Progenitor cell of endocrine pancreas (in vitro differentiated cells): ENCODE results near the gene TRPM1. TPM values are rescaled to one million over a fixed set of nuclear protein-coding genes. Genes with fewer than 3 reads are reported as not detected.
A peak's percentile ranks its signal among the peaks of the same experiment; 100 is the strongest.

Source experiments
- DNase-seq: peaks from one replicate; pipeline ENCODE4 v3.0.0; 2021; ENCODE audit warnings: low spot score; ENCODE audit not compliant: unreplicated experiment
- H3K27ac Mint-ChIP-seq: 2 replicates; pipeline ENCODE4 v1.8.0; 2021; ENCODE audit warnings: mild to moderate bottlenecking, moderate library complexity, mixed read lengths
- H3K27me3 Mint-ChIP-seq: 2 replicates; pipeline ENCODE4 v1.8.0; 2021; ENCODE audit warnings: mixed read lengths
- H3K36me3 Mint-ChIP-seq: 2 replicates; pipeline ENCODE4 v1.8.0; 2022; ENCODE audit warnings: mixed read lengths; ENCODE audit not compliant: insufficient read depth
- H3K4me1 Mint-ChIP-seq: 2 replicates; pipeline ENCODE4 v1.8.0; 2021; ENCODE audit warnings: low read depth, mixed read lengths
- H3K4me3 Mint-ChIP-seq: 2 replicates; pipeline ENCODE4 v1.8.0; 2021; ENCODE audit warnings: low read depth, mild to moderate bottlenecking, moderate library complexity, mixed read lengths
- H3K9me3 Mint-ChIP-seq: 2 replicates; pipeline ENCODE4 v1.8.0; 2021; ENCODE audit warnings: low read depth, mixed read lengths
- CTCF ChIP-seq: fragments of 200-600 bp; sonication (generic); IDR thresholded peaks from one replicate; pipeline ENCODE4 v1.5.0; 2021; ENCODE audit warnings: antibody characterized with exemption, mild to moderate bottlenecking; ENCODE audit not compliant: unreplicated experiment
- total RNA-seq: library from RNA; stranded (reverse); gene quantifications from 2 replicates; pipeline ENCODE4 v1.2.1, GENCODE V29; 2021

TRPM1 gene
- total RNA-seq, 1 donor from 2014 or later: not detected

GRCh38 chr15:31129769-31130303 is 28.3 kb upstream of the TRPM1 start:
- Mint-ChIP-seq H3K27ac (no peak overlapping the region), H3K27me3 (peaks cover 3% of the 10 kb centered on the region), H3K36me3 (no peaks in the 10 kb centered on the region), H3K9me3 (no peaks in the 10 kb centered on the region), H3K4me1 (no peaks in the 10 kb centered on the region), H3K4me3 (no peak overlapping the region)
- no peak for DNase-seq
- TF ChIP-seq CTCF: no peak

- no peaks in the 10 kb centered on the region for H3K9me3 Mint-ChIP-seq
- no peak overlapping the region for H3K27ac Mint-ChIP-seq
- H3K36me3 Mint-ChIP-seq: no peaks in the 10 kb centered on the region
- DNase-seq: peak; percentile 64
- peak; percentile 94 for TF ChIP-seq CTCF
- H3K4me3 Mint-ChIP-seq: no peak overlapping the region
- H3K27me3 Mint-ChIP-seq: peaks cover 3% of the 10 kb centered on the region
- H3K4me1 Mint-ChIP-seq: no peaks in the 10 kb centered on the region
Measured at GRCh38 chr15:31128919-31129768, 27.6 kb upstream of the TRPM1 start.

- no peaks in the 10 kb centered on the region for H3K4me1 Mint-ChIP-seq
- no peak for DNase-seq
- H3K36me3 Mint-ChIP-seq: no peaks in the 10 kb centered on the region
- no peak for TF ChIP-seq CTCF
- H3K9me3 Mint-ChIP-seq: no peaks in the 10 kb centered on the region
- peaks cover 3% of the 10 kb centered on the region for H3K27me3 Mint-ChIP-seq
- H3K27ac Mint-ChIP-seq: no peak overlapping the region
- no peak overlapping the region for H3K4me3 Mint-ChIP-seq
Measured at GRCh38 chr15:31128477-31128876, 27.0 kb upstream of the TRPM1 start.

- no peak overlapping the region for H3K27ac Mint-ChIP-seq
- no peak overlapping the region for H3K4me3 Mint-ChIP-seq
- H3K27me3 Mint-ChIP-seq: peaks cover 3% of the 10 kb centered on the region
- H3K36me3 Mint-ChIP-seq: no peaks in the 10 kb centered on the region
- no peak for TF ChIP-seq CTCF
- peaks cover 5% of the 10 kb centered on the region for H3K9me3 Mint-ChIP-seq
- H3K4me1 Mint-ChIP-seq: no peaks in the 10 kb centered on the region
- DNase-seq: no peak
Measured at GRCh38 chr15:31127596-31128261, 26.2 kb upstream of the TRPM1 start.

GRCh38 chr15:31125061-31125460 is 23.5 kb upstream of the TRPM1 start:
- Mint-ChIP-seq H3K4me1 (no peaks in the 10 kb centered on the region), H3K9me3 (peaks cover 20% of the 10 kb centered on the region), H3K27me3 (peaks cover 3% of the 10 kb centered on the region), H3K4me3 (no peak overlapping the region), H3K36me3 (no peaks in the 10 kb centered on the region), H3K27ac (no peak overlapping the region)
- TF ChIP-seq CTCF: no peak
- DNase-seq: no peak
